ENCODE measurements around the gene ARSI. TPM values are rescaled to one million over a fixed set of nuclear protein-coding genes. Genes with fewer than 3 reads are reported as not detected.

ARSI gene
- total and polyA plus RNA-seq, 2 donors (not counting 3 experiments of a cell fraction or from before 2014, with no cell fraction given), result 0.17 to 0.20 TPM

- Histone ChIP-seq H3K4me2 (ENCODE audit: insufficient read depth, low read length) (no peak overlapping the region), H2AFZ (ENCODE audit: low read depth, low read length) (no peak overlapping the region), H3K27ac (ENCODE audit: insufficient read depth, low read depth, low read length) (no peak overlapping the region), H3K4me1 (ENCODE audit: control insufficient read depth, extremely low read depth, insufficient read depth, low read length) (no peaks in the 10 kb centered on the region), H4K20me1 (replicated peaks; ENCODE audit: control insufficient read depth, extremely low read depth, insufficient read depth, low read length) (no peaks in the 10 kb centered on the region), H3K79me2 (ENCODE audit: control insufficient read depth, insufficient read depth, low read length) (no peaks in the 10 kb centered on the region), H3K36me3 (ENCODE audit: control insufficient read depth in 2 of 2, extremely low read depth in 1 of 2, insufficient read depth in 2 of 2, low read length in 2 of 2) (no peaks in the 10 kb centered on the region), H3K4me3 (replicated peaks in 1 of 3; ENCODE audit: insufficient read depth in 1 of 3, low read depth in 1 of 3, low read length in 3 of 3) (no peak overlapping the region), H3K27me3 (ENCODE audit: control insufficient read depth in 2 of 2, insufficient read depth in 2 of 2, low read length in 2 of 2) (peaks cover 32 to 36% of the 10 kb centered on the region in 2 experiments), H3K9me3 (replicated peaks; ENCODE audit: control insufficient read depth, insufficient read depth, low read length) (no peaks in the 10 kb centered on the region), H3K9me1 (replicated peaks; ENCODE audit: control insufficient read depth, extremely low read depth, insufficient read depth, low read length) (no peaks in the 10 kb centered on the region), H3K9ac (replicated peaks; ENCODE audit: extremely low read depth, insufficient read depth, low read length) (no peak overlapping the region)
- ChIA-PET CTCF (interaction anchor here (1.2 to 1.5 kb wide), 2 partner anchors 27 to 51 kb away, joined by 3 to 4 read pairs; no protein-coding TSS in a partner anchor), POLR2A (interaction anchor here (0.5 kb wide), 1 partner anchor 14 kb away, joined by 6 read pairs; no protein-coding TSS in a partner anchor)
- dilution Hi-C loops (cut with MboI; ENCODE audit: extremely low pct_ligation_motif_present, low sequenced_read_pairs) (no loop called here), intact Hi-C loops (cut with micrococcal nuclease) (no loop called here)
- FAIRE-seq, result no peak
- TF ChIP-seq MYC (IDR thresholded peaks at IDR 0.05; ENCODE audit: low read depth, low read length) (no peak), JUN (IDR thresholded peaks at IDR 0.05; ENCODE audit: borderline replicate concordance, insufficient read depth, insufficient read length, low read depth) (no peak), MAX (IDR thresholded peaks at IDR 0.05; ENCODE audit: insufficient read depth, insufficient read length) (no peak), FOS (IDR thresholded peaks at IDR 0.05; ENCODE audit: borderline replicate concordance, insufficient read depth, low read length) (no peak), EZH2 (IDR thresholded peaks at IDR 0.05; ENCODE audit: borderline replicate concordance, low read depth, low read length, severe bottlenecking) (no peak), CTCF (IDR thresholded peaks at IDR 0.05; ENCODE audit: extremely low read depth in 1 of 2, insufficient read depth in 1 of 2, low read depth in 1 of 2, low read length in 2 of 2) (no peak), GATA2 (IDR thresholded peaks at IDR 0.05; ENCODE audit: insufficient read depth, insufficient read length, low read depth, low read length) (no peak), POLR2A (IDR thresholded peaks at IDR 0.05; ENCODE audit: low read depth, low read length) (no peak), POLR2AphosphoS5 (IDR thresholded peaks at IDR 0.05; ENCODE audit: insufficient read depth, low read depth, low read length) (no peak)
- DNase-seq (ENCODE audit: low read depth, low spot score), result no peak
- BruUV-seq (replicated peaks), result no TSS peak
These were observed 3.0 kb downstream of the ARSI start for GRCh38 chr5:150299571-150300327.

Measured in endothelial cell of umbilical vein (primary cell).